Measurements from ENCODE around the gene HIPK2.

GRCh38 chr7:139582130-139582650, 195.6 kb downstream of the HIPK2 start:
- TF ChIP-seq CTCF (conservative IDR thresholded peaks at IDR 0.05; ENCODE audit: low read length) (no peak), EZH2phosphoT487 (IDR thresholded peaks at IDR 0.05; ENCODE audit: borderline replicate concordance, low read depth, low read length) (no peak)
